Medulla oblongata (tissue), 1 donor: ENCODE measurements around the gene VTI1A.
"Not testable (repeated sequence)": the region's sequence is repeated elsewhere in the genome, so short reads cannot be mapped to it uniquely, and the experiment has no call there.

Experiments used
- DNase-seq: peaks from one replicate; pipeline ENCODE4 v3.0.0-alpha.2; 2015; ENCODE audit errors: extremely low spot score

The VTI1A gene

DNA sequence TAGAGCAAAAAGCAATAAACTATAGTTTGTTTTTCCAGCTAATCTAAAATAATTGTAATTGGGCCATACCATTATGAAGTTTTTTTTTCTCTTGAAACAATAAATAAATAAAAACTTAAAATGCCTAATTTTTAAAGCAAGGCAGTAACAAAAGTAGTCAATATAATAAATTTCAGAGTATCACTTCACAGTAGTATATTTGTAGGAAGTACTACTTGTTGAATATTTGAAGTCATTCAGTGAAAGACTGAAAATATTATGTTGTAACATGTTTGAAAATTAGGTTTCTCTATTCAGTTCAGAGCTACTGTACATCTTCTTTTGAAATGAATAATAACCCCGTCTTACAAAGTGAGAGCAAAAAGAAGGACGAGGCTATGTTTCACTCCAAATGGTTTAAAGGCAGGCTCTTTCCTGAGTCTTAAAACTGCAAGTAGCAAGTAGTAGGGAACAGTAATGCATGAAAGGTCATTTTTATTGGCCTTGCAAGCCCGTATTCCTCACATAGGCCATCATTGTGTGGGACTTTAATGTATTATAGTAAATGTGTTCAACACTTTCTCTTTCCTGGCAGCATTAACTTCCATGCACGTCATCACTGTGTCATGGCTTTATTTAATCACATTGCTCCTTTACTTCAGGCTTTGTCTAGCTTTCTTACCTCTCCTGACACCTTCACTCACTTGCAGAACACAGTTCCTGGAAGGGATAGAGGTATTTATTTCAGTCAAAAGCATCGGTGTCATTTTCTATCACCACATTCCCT lies 141.4 kb downstream of the VTI1A start:
- DNase-seq = no peak

- no peak for DNase-seq
Observed at GRCh38 chr10:112589081-112589480, 142.1 kb downstream of the VTI1A start.

- DNase-seq = not testable (repeated sequence)
Observed at GRCh38 chr10:112590786-112591185, 143.8 kb downstream of the VTI1A start.

DNA sequence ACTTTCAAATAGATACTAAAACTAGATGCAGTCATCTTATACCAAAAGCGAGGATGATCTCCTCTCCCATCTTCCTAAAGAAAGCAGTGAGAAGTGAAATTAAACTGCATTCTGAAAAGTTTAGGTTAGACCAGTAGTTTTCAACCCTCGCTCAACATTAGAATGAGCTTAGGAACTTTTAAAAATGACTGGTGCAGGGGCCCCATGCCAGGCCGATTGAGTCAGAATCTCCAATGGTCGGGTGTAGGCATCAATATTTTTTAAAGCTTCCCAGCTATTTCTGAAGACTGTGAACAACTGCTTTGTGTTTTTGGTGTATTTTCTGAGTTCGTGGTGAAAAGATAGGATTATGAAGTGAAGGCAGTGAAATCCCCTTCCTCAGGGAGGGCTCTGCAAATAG lies 146.0 kb downstream of the VTI1A start:
- no peak for DNase-seq

DNA sequence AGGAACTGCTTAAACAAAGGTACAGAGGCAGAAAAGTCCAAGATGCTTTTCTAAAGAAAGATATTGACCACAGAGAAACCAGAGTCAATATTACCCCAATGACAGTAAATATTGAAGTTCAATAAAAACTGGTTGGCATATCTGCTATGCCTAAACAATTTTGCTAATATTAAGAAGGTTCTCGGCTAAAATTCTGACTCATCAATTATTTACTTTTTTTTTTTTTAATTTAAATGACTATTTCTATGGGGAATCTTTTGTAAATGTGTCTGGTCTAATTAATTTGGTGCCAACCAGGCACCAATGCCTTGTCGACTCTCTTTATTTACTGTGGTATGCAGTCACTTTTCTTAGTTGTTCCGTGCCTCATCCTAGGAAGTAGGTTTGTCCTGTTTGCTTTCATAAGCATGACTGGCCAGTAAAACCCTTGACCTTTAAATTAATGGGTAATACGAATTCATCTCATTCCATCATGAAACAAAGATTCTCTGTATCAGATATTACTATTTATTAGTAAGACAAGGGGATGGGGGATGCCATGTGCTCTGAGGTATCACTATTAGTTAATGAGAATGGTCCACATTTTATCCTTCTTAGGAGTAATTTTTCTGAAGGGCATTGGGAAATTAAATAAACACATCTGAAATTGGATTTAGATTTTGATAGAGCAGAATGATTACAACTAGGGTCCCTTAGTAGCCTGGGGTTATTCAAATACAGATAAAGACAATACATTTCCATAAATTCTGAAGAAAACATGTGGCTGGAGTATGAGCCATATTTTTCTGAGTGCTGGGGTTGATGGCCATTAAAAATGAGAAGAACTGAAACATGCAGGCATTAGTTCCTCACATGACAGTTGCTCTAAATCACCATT lies 154.4 kb downstream of the VTI1A start:
- no peak for DNase-seq

GRCh38 chr10:112603062-112603461 lies 156.0 kb downstream of the VTI1A start:
- DNase-seq = no peak

- DNase-seq = no peak
Observed at GRCh38 chr10:112605063-112605462, 158.0 kb downstream of the VTI1A start.

DNA sequence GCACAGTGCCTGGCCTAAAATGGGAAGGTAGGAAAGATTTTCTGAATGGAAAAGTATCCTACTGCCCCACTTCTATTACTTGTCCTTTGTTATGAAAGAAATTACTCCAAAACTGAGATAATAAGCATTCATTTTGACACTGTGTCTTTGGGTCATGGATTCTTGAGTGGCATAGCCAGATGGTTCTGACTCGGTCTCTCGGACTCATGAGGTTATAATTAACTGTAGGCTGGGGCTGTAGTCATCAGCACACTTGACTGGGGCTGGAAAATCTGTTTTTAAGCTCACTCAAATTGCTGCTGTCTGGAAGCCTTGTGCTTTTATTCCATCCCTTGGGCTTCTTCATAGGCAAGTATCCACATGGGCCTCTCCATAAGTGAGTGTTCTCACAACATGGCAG lies 160.5 kb downstream of the VTI1A start:
- no peak for DNase-seq

DNA sequence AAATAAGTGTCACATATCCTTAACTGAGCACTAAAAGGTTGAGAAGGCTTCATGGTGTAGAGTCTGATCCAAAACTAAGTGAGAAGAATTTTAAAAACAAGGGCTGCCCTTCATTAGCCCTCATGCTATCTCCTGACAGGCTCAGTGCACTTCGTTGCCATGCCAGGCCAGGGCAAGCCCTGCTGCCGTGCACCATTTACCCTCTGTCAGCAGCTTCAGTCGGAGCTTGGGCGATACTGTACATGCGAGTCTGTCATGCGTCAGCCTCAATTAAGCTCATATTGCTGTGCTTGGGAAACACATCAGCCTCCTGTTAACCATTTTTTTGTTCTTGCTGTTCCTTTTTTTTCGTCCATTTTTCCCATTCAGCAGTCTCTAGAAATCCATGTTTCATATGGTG lies 166.6 kb downstream of the VTI1A start:
- DNase-seq = no peak

DNA sequence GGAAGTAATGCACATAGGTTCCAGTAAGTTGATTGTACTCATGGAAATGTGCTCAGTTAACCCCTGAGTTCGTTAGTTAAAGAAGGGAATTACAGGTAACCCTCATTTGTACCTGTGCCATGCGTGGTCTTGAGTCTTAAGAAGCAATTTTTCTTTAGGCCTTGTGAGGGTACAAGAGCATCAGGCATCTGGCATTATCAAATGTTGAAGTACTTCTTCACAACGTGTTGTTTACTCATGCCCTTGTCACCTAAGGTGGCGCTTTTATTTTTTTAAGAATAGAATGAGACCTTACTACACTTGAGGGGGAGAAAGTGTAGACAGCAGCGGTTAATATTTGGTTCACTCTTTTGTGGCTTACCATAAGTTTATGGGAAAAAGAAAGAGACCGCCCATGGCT lies 167.1 kb downstream of the VTI1A start:
- DNase-seq = no peak

DNA sequence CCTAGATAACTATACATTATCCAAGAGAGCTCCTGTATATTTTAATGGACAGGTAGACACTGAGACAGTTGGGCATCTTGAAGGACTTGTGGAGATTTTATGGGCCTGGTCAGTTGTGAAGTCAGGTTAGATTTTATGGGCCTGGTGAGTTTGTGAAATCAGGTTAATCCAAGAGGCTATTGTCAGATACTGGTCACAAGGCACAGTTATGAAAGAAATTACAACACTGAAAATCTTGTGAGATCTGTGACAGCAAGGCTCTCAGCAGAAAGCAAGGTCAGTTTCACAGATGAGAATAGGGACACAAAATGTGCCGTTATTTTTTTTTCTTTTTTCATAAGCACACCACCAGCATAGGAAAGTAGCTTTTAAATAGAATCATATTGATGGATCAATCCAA lies 167.6 kb downstream of the VTI1A start:
- DNase-seq = no peak

GRCh38 chr10:112615269-112615668 lies 168.3 kb downstream of the VTI1A start:
- DNase-seq = no peak

DNA sequence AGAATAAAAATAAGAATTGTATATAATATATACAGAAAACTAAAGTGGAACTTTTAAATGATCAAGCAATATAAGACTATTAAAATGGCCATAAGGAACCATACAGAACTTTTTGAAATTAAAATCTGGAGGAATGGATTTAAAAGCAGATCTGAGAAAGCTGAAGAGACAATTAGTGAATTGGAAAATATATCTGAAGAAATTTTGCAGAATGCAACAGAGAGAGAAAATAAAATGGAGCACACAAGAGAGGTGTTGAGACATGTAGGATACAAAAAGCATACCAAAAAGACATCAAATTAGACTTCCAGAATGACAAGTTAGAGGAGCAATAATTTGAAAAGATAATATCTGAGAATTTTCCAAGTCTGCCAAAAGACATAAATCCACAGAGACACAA lies 169.6 kb downstream of the VTI1A start:
- no peak for DNase-seq

DNA sequence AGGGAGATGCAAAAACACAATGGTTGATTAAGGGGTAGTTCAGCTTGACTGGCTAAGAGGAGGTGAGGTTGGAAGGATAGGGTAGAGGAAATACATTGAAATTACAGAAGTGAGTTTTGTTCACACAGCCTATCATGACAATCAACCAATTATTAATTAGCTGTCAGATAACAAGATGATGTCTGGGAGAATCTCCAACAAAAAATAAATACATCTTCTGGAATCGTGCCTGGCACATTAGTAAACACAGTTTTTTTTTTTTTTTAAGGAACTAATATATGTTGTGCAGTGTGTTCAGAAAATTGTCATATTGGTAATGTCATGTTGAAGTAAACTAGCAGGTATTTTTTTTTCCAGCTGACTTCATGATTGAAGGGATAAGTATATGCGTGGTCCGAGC lies 171.8 kb downstream of the VTI1A start:
- DNase-seq = no peak

DNA sequence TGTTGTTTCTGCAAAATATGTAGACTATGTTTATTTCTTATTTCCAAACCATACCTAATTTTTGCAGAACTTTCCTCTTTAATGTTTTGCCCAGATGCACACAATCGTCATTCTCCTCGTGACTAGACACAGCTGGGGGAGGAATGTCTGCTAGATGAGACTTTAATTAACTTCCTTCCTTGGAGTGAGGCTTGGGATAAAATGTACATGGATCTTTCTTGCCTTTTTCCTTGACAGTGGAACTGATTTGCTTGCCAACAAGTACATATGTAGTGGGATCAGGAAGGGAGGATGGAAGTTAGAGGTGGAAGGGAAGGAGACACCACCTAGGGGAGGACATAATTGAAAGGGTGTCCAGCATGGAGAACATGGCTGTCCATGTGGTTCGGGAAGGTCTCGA lies 172.5 kb downstream of the VTI1A start:
- no peak for DNase-seq

DNA sequence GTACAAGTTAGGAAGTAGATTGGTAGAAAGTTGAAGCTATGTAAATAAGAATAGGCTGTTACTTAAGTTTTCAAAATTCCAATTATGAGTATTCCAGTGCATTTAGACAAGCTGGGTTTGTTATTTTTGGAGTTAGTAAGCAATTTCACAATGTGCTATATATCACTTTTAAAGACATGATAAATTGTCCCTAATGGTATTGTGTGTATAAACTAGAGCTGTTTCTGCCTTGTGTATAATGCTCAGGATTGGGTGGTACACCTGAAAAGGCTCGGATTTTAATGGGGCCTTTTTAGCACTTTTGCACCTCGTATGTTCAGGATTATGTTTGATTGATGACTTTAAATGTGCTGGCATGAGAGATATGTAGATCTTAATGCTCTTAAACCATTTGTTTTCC lies 175.8 kb downstream of the VTI1A start:
- DNase-seq = no peak

GRCh38 chr10:112624546-112625048 lies 177.6 kb downstream of the VTI1A start:
- DNase-seq = no peak

- DNase-seq = no peak
Observed at GRCh38 chr10:112628951-112629609, 182.1 kb downstream of the VTI1A start.

DNA sequence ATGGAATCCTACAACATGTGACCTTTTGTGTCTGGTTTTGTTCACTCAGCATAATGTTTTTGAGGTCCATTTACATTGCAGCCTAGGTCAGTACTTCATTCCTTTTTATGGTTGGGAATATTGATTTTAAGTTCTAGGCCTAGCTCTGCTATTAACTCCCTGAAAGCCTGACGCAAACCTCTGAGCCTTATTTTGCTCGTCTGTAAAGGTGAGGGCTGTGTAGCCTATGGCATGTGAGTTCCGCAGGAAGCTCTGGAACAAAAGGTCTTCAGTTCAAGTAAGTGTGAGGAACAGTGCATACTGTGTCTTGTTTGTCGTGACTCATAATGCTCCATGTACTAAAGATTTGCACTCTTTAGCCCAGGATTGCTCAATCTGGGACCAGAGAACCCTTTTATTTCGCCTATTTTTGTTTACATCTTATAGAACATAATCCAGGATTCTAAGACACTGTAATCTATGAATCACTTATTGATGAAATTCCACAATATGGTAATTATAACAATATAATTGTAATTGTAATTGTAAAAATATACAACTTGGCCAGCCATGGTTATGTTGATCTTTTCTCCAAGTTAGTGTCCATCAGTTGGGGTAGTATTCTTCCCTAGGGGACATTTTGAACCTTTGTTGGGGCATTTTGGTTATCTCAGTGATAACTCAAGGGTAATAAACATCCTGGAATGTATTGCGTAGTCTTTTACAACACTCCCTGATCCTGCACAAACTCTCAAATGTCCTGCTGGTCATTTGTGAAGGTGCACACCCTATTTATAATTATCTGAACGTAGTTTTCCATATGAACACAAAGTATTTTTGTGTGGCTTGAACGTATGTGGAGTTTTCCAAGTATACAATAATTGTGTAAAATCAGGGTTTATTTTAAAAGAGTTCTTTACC lies 184.7 kb downstream of the VTI1A start:
- no peak for DNase-seq

- no peak for DNase-seq
Observed at GRCh38 chr10:112634096-112634830, 187.2 kb downstream of the VTI1A start.

- peak; percentile 5 for DNase-seq
Observed at GRCh38 chr10:112637901-112638300, 190.9 kb downstream of the VTI1A start.
